DND-41 (cell line): ENCODE data around the gene WDPCP.

Experiments used
- EZH2 ChIP-seq: IDR thresholded peaks from 3 replicates; pipeline ENCODE4 v1.6.1; 2012; ENCODE audit warnings: borderline replicate concordance, low read depth, mild to moderate bottlenecking, moderate library complexity, low read length, inconsistent platforms; ENCODE audit not compliant: severe bottlenecking
- TF ChIP-seq, protein P1 (sequence below): IDR thresholded peaks from 2 replicates; pipeline ENCODE4 v1.5.1; 2012; ENCODE audit warnings: borderline replicate concordance, low read length, moderate library complexity, mild to moderate bottlenecking; ENCODE audit not compliant: poor library complexity, severe bottlenecking; ENCODE audit errors: extremely low read depth

GRCh38 chr2:63596401-63596883 is 8.2 kb upstream of the WDPCP start:
- TF ChIP-seq, protein P1, sequence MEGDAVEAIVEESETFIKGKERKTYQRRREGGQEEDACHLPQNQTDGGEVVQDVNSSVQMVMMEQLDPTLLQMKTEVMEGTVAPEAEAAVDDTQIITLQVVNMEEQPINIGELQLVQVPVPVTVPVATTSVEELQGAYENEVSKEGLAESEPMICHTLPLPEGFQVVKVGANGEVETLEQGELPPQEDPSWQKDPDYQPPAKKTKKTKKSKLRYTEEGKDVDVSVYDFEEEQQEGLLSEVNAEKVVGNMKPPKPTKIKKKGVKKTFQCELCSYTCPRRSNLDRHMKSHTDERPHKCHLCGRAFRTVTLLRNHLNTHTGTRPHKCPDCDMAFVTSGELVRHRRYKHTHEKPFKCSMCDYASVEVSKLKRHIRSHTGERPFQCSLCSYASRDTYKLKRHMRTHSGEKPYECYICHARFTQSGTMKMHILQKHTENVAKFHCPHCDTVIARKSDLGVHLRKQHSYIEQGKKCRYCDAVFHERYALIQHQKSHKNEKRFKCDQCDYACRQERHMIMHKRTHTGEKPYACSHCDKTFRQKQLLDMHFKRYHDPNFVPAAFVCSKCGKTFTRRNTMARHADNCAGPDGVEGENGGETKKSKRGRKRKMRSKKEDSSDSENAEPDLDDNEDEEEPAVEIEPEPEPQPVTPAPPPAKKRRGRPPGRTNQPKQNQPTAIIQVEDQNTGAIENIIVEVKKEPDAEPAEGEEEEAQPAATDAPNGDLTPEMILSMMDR = no peak
- no peak for TF ChIP-seq EZH2
